Loucy (cell line): ENCODE measurements around the gene RCE1.

Source experiments
- EZH2phosphoT487 ChIP-seq: fragments of 200-600 bp; IDR thresholded peaks from 2 replicates; pipeline ENCODE4 v1.6.1; 2018; ENCODE audit warnings: antibody characterized with exemption, mild to moderate bottlenecking, moderate library complexity, borderline replicate concordance
- TF ChIP-seq, protein P1 (sequence below): fragments of 200-600 bp; sonication (generic); conservative IDR thresholded peaks from 2 replicates; pipeline ENCODE4 v1.5.1; 2014; ENCODE audit warnings: mild to moderate bottlenecking, antibody characterized with exemption, low read length

DNA sequence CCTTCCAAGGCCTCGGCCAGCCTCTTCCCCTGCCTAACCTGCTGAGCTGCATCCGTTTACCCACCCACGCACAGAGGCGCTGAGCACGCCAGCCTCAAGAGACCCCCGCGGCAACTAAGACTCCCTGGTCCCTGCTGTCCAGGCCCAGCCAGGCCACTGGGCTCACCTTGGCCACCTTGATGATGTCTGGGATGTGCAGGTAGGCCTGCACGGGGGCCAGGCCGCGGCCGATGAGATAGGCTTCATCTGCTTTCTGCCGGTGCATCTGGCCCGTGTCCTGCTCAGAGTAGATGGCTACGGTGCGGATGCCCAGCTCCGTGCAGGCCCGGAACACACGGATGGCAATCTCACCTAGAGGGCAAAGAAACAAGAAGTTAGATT lies 28.3 kb downstream of the RCE1 start:
- TF ChIP-seq, protein P1, sequence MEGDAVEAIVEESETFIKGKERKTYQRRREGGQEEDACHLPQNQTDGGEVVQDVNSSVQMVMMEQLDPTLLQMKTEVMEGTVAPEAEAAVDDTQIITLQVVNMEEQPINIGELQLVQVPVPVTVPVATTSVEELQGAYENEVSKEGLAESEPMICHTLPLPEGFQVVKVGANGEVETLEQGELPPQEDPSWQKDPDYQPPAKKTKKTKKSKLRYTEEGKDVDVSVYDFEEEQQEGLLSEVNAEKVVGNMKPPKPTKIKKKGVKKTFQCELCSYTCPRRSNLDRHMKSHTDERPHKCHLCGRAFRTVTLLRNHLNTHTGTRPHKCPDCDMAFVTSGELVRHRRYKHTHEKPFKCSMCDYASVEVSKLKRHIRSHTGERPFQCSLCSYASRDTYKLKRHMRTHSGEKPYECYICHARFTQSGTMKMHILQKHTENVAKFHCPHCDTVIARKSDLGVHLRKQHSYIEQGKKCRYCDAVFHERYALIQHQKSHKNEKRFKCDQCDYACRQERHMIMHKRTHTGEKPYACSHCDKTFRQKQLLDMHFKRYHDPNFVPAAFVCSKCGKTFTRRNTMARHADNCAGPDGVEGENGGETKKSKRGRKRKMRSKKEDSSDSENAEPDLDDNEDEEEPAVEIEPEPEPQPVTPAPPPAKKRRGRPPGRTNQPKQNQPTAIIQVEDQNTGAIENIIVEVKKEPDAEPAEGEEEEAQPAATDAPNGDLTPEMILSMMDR: no peak
- TF ChIP-seq EZH2phosphoT487: no peak
